GM12891 (cell line): ENCODE measurements around the gene GAS2L3.

Experiments used
- POLR2A ChIP-seq: IDR thresholded peaks from 2 replicates; pipeline ENCODE4 v1.6.1; 2011; ENCODE audit warnings: low read depth, low read length, control low read depth
- POLR2AphosphoS5 ChIP-seq: IDR thresholded peaks from 2 replicates; pipeline ENCODE4 v1.6.1; 2011; ENCODE audit warnings: low read depth, low read length, control low read depth

GRCh38 chr12:100564905-100565467 lies 8.5 kb upstream of the GAS2L3 start:
- no peak for TF ChIP-seq POLR2AphosphoS5
- no peak for TF ChIP-seq POLR2A
